Peyer's patch (tissue), 4 donors: ENCODE results near the gene ALAS1. TPM values are rescaled to one million over a fixed set of nuclear protein-coding genes. Genes with fewer than 3 reads are reported as not detected.

Experiments used
- DNase-seq, 3 donors: peaks; one replicate each; pipeline ENCODE4 v3.0.0-alpha.2; 2017 to 2019
- H3K27ac ChIP-seq, 4 donors: fragments of 200-600 bp; sonication (generic); one replicate each; pipeline ENCODE4 v1.5.1; 2016 to 2019
- H3K27me3 ChIP-seq, 2 donors: fragments of 200-600 bp; sonication (generic); one replicate each; pipeline ENCODE4 v1.5.1; 2019
- H3K36me3 ChIP-seq, 3 donors: fragments of 200-600 bp; sonication (generic); one replicate each; pipeline ENCODE4 v1.5.1; 2016 to 2019
- H3K4me1 ChIP-seq, 4 donors: fragments of 200-600 bp; sonication (generic); one replicate each; pipeline ENCODE4 v1.5.1; 2016 to 2019
- H3K4me3 ChIP-seq, 4 donors: fragments of 200-600 bp; sonication (generic); 1 replicate in 3 of 4; 2 replicates in 1 of 4; pipeline ENCODE4 v1.5.1; 2016 to 2019; ENCODE audit warnings: mild to moderate bottlenecking in 1 of 4
- H3K9me3 ChIP-seq, 4 donors: fragments of 200-600 bp; sonication (generic); one replicate each; pipeline ENCODE4 v1.5.1; 2016 to 2019; ENCODE audit warnings: mild to moderate bottlenecking in 1 of 4
- CTCF ChIP-seq, 6 experiments: fragments of 450-650 bp in 4 of 6; fragments of 200-600 bp in 2 of 6; sonication (generic) in 1 of 6; IDR thresholded peaks; one replicate each; pipeline ENCODE4 v1.5.1; 2017 to 2019; ENCODE audit warnings: antibody characterized with exemption in 6 of 6, mild to moderate bottlenecking in 3 of 6, moderate library complexity in 1 of 6
- POLR2A ChIP-seq, 2 donors: fragments of 450-650 bp; IDR thresholded peaks; one replicate each; pipeline ENCODE4 v1.5.1; 2017; ENCODE audit warnings: antibody characterized with exemption in 2 of 2, mild to moderate bottlenecking in 2 of 2, moderate library complexity in 2 of 2
- total RNA-seq, 4 donors: library from RNA; depleted of rRNA; stranded (reverse); fragments of >200 nt; gene quantifications; one replicate each; pipeline ENCODE4 v1.1.0, GENCODE V29; 2016

The ALAS1 gene
- total RNA-seq, 4 donors from 2014 or later = 73.3 to 92.8 (median 89.8) TPM

- peaks cover 0 to 28% (median 11%) of the 10 kb centered on the region in 4 donors for H3K4me1 ChIP-seq
- no peaks in the 10 kb centered on the region for H3K9me3 ChIP-seq
- H3K4me3 ChIP-seq = no peak overlapping the region
- H3K27ac ChIP-seq = no peak overlapping the region
- TF ChIP-seq CTCF (IDR thresholded peaks at IDR 0.05) (no peak), POLR2A (IDR thresholded peaks at IDR 0.05) (no peak)
- DNase-seq = peak in 1 of 3 donors; percentile 42
- H3K36me3 ChIP-seq = peaks cover 0 to 71% (median 3%) of the 10 kb centered on the region in 3 donors
- H3K27me3 ChIP-seq = no peaks in the 10 kb centered on the region
Measured at GRCh38 chr3:52232279-52233107, 34.5 kb downstream of the ALAS1 start.

DNA sequence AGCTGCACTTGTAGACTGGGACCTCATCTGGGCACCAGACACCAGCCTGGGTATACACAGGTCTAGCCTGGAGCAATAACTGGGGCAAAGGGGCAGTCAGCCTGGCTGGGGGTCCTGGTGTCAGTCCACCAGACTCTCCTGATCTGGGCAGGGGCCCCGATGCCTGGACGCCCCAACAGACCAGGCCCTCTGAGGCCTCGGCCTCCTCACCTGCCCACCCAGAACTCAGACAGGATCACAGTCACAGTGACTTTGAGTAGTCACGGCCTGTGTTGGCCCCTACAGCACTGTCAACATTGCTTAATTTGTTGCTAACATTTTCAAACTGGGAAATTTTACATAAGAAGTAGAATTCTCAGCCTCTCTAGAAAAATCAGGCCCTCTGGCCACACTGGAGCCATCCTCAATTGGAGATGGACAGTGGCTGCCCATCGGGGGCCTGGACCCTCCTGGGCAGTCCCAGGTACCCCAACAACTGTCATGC, 35.2 kb downstream of the ALAS1 start:
- Histone ChIP-seq H3K4me1 (peaks cover 0 to 34% (median 15%) of the 10 kb centered on the region in 4 donors), H3K36me3 (peaks cover 0 to 64% (median 3%) of the 10 kb centered on the region in 3 donors), H3K27me3 (no peaks in the 10 kb centered on the region), H3K9me3 (no peaks in the 10 kb centered on the region), H3K27ac (no peak overlapping the region), H3K4me3 (no peak overlapping the region)
- DNase-seq = peak in 1 of 3 donors; percentile 25
- no peak for TF ChIP-seq CTCF (IDR thresholded peaks at IDR 0.05)
- no peak for TF ChIP-seq POLR2A (IDR thresholded peaks at IDR 0.05)

- H3K4me1 ChIP-seq = peaks cover 0 to 38% (median 16%) of the 10 kb centered on the region in 4 donors
- peaks cover 0 to 56% (median 3%) of the 10 kb centered on the region in 3 donors for H3K36me3 ChIP-seq
- TF ChIP-seq CTCF (IDR thresholded peaks at IDR 0.05) (no peak), POLR2A (IDR thresholded peaks at IDR 0.05) (no peak)
- H3K9me3 ChIP-seq = no peaks in the 10 kb centered on the region
- no peak for DNase-seq
- no peaks in the 10 kb centered on the region for H3K27me3 ChIP-seq
- H3K4me3 ChIP-seq = no peak overlapping the region
- no peak overlapping the region for H3K27ac ChIP-seq
Measured at GRCh38 chr3:52233968-52234367, 36.0 kb downstream of the ALAS1 start.

DNA sequence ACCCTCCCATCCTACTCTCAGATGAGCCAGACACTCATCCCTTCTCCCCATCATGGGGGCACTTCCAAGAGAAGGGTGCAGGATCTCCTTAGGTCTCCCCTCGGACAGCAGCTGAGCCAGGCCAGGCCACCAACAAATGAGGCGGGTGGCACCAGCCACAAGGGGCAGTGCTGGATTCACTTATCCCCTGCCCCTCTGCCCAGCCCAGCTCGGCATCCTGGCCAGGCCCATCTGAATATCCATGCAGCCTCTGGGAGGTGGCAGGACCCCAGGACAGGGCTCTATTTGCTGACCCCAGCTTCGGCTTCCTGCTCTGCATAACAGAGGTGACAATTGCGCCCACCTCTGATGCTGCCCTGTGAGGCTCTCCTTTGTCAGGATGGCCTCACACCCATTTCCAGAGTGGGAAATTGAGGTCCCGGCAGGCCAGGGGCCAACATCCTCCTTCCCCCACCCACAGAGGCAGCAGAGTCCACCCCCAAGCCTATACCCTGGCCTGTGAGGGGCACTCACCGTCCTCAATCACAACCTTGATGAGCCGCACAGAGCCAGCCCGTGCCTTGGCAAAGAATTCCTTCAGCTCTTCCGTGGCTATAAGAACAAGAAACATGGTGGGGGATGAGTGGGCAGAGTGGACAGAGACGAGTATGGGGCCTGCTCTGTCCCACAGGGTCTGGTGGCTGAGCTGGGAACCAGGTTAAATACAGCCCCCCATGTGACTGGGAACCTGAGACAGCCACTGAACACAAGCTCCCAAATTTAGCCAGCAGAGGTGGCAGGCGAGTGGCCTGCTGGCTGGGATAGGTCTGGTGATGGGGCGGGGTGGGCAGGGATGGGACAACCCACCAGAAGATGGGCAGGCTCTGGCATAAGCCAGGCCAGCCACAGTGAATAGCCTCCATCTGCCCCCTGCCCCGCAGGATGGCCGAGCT, 36.8 kb downstream of the ALAS1 start:
- peaks cover 0 to 48% (median 3%) of the 10 kb centered on the region in 3 donors for H3K36me3 ChIP-seq
- peak in 1 of 3 donors; percentile 41 for DNase-seq
- no peak overlapping the region for H3K4me3 ChIP-seq
- peaks cover 0 to 41% (median 17%) of the 10 kb centered on the region in 4 donors for H3K4me1 ChIP-seq
- H3K9me3 ChIP-seq = no peaks in the 10 kb centered on the region
- no peak overlapping the region for H3K27ac ChIP-seq
- no peaks in the 10 kb centered on the region for H3K27me3 ChIP-seq
- TF ChIP-seq POLR2A (IDR thresholded peaks at IDR 0.05) (no peak), CTCF (IDR thresholded peaks at IDR 0.05) (no peak)

DNA sequence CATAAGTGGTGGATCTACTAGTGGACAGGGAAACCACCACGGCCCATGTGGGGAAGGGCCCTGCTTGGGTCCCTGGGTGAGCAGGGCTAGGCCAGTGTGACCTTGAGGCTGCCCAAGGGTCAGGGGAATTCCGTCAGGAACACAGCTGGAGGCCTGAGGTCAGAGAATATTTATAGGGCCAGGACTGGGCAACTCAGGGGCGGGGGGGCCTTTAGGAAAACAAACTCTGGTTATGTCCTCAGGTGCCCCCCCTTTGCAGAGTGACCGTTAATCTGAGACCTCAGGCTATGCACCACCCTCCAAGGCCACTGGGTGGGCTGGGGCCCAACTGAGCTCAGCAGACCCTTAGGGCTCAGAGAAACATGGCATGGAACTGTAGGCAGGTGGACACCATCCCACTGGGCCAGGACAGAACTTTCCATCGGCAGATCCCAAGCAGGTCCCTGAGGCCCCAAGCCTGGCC, 38.5 kb downstream of the ALAS1 start:
- Histone ChIP-seq H3K27me3 (no peaks in the 10 kb centered on the region), H3K9me3 (no peaks in the 10 kb centered on the region), H3K4me3 (no peak overlapping the region), H3K27ac (no peak overlapping the region), H3K36me3 (peaks cover 0 to 31% (median 0%) of the 10 kb centered on the region in 3 donors), H3K4me1 (peaks cover 0 to 51% (median 18%) of the 10 kb centered on the region in 4 donors)
- peak in 1 of 3 donors; percentile 33 for DNase-seq
- TF ChIP-seq CTCF (IDR thresholded peaks at IDR 0.05) (no peak), POLR2A (IDR thresholded peaks at IDR 0.05) (no peak)
